CD4-positive, alpha-beta T cell treated with Interleukin-4 for 1 hour (primary cell): ENCODE measurements around the gene CDK14.

Experiments used
- DNase-seq, 2 donors: peaks; one replicate each; pipeline ENCODE4 v3.0.0-alpha.2; 2020 to 2022

CDK14 gene

GRCh38 chr7:90857603-90858002 is 261.5 kb downstream of the CDK14 start:
- no peak for DNase-seq

- DNase-seq = no peak
These were observed 262.4 kb downstream of the CDK14 start for GRCh38 chr7:90858546-90858945.

- DNase-seq = no peak
These were observed 263.4 kb downstream of the CDK14 start for GRCh38 chr7:90859521-90859920.

GRCh38 chr7:90864088-90864487 is 268.0 kb downstream of the CDK14 start:
- DNase-seq = no peak

GRCh38 chr7:90869335-90869734 is 273.2 kb downstream of the CDK14 start:
- no peak for DNase-seq

- DNase-seq = no peak
These were observed 280.6 kb downstream of the CDK14 start for GRCh38 chr7:90876701-90877100.

- no peak for DNase-seq
These were observed 281.1 kb downstream of the CDK14 start for GRCh38 chr7:90877201-90877600.

- no peak for DNase-seq
These were observed 283.8 kb downstream of the CDK14 start for GRCh38 chr7:90879924-90880323.

- no peak for DNase-seq
These were observed 290.3 kb downstream of the CDK14 start for GRCh38 chr7:90886416-90886815.

- DNase-seq = no peak
These were observed 293.1 kb downstream of the CDK14 start for GRCh38 chr7:90889210-90889609.

GRCh38 chr7:90889644-90890043 is 293.5 kb downstream of the CDK14 start:
- no peak for DNase-seq

- DNase-seq = no peak
These were observed 295.4 kb downstream of the CDK14 start for GRCh38 chr7:90891529-90891928.

GRCh38 chr7:90892213-90892612 is 296.1 kb downstream of the CDK14 start:
- DNase-seq = no peak

GRCh38 chr7:90894122-90894521 is 298.0 kb downstream of the CDK14 start:
- no peak for DNase-seq

- DNase-seq = no peak
These were observed 300.3 kb downstream of the CDK14 start for GRCh38 chr7:90896458-90896857.

GRCh38 chr7:90897961-90898469 is 301.9 kb downstream of the CDK14 start:
- no peak for DNase-seq

- no peak for DNase-seq
These were observed 304.7 kb downstream of the CDK14 start for GRCh38 chr7:90900628-90901356.

GRCh38 chr7:90903841-90904240 is 307.7 kb downstream of the CDK14 start:
- no peak for DNase-seq

- no peak for DNase-seq
These were observed 314.0 kb downstream of the CDK14 start for GRCh38 chr7:90910136-90910535.

GRCh38 chr7:90916319-90916718 is 320.2 kb downstream of the CDK14 start:
- DNase-seq = no peak

- no peak for DNase-seq
These were observed 321.4 kb downstream of the CDK14 start for GRCh38 chr7:90917539-90917938.

- no peak for DNase-seq
These were observed 322.2 kb downstream of the CDK14 start for GRCh38 chr7:90918303-90918702.

- no peak for DNase-seq
These were observed 323.7 kb downstream of the CDK14 start for GRCh38 chr7:90919816-90920215.

GRCh38 chr7:90920336-90920735 is 324.2 kb downstream of the CDK14 start:
- DNase-seq = no peak

GRCh38 chr7:90923541-90923997 is 327.4 kb downstream of the CDK14 start:
- DNase-seq = no peak
